ENCODE measurements around the gene IFRD2. TPM values are rescaled to one million over a fixed set of nuclear protein-coding genes. Genes with fewer than 3 reads are reported as not detected.

The IFRD2 gene
- total and polyA plus RNA-seq, 10 donors: 40.2 to 76.7 (median 56.3) TPM

DNA sequence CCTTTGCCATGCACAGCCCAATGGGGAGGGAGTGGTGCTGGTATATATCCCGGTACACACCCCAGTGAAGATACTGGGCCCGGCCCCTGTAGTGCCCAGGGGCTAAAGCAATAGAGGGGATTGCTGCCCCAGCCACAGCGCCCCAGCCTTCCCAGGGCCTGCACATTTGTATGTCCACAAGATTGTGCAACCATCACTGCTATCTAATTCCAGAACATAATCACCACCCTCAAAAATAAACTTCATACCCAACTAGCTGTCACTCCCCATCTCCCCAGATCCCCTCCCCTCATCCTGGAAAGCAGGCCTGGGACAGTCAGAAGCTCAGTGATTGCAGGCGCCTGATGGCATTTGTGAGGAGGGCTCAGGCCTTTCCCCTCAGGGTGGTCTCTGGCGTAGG is 42.8 kb downstream of the IFRD2 start:
- intact Hi-C loops (cut with DNase I; ENCODE audit: low total_unique reads): no loop called here

DNA sequence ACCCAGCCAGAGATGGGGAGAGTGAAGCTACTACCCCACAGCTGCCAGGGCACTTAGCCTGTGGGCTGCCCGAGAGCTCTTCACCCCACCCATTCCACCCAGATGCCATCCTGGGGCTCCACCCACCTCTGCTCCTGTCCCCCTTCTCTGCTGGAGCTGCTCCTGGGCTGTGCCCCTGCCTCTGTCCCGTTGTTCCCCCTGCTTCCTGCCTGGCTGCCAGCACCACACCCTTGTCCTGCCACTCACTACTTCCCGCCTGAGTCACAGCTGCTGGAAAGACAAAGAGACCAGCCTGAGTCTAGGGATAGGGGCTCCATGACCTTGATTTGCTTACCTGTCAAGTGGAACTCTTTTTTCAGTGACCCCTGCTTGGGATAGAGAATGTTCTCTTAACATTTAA is 43.8 kb downstream of the IFRD2 start:
- peaks cover 0 to 91% (median 39%) of the 10 kb centered on the region in 6 donors for H3K36me3 ChIP-seq
- WGBS, 5 donors: 26 to 46% (median 34%) methylated on average over 3 of the region's 3 CpGs
- no peak for TF ChIP-seq POLR2A (IDR thresholded peaks at IDR 0.05)
- TF ChIP-seq, protein P1, sequence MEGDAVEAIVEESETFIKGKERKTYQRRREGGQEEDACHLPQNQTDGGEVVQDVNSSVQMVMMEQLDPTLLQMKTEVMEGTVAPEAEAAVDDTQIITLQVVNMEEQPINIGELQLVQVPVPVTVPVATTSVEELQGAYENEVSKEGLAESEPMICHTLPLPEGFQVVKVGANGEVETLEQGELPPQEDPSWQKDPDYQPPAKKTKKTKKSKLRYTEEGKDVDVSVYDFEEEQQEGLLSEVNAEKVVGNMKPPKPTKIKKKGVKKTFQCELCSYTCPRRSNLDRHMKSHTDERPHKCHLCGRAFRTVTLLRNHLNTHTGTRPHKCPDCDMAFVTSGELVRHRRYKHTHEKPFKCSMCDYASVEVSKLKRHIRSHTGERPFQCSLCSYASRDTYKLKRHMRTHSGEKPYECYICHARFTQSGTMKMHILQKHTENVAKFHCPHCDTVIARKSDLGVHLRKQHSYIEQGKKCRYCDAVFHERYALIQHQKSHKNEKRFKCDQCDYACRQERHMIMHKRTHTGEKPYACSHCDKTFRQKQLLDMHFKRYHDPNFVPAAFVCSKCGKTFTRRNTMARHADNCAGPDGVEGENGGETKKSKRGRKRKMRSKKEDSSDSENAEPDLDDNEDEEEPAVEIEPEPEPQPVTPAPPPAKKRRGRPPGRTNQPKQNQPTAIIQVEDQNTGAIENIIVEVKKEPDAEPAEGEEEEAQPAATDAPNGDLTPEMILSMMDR (IDR thresholded peaks at IDR 0.05 in 8 of 11, conservative IDR thresholded peaks at IDR 0.05 in 3 of 11): peak in 1 of 11 experiments; percentile 9
- TF ChIP-seq POLR2AphosphoS5 (IDR thresholded peaks at IDR 0.05): peak; percentile 79 to 84 (median 83)
- H3K27me3 ChIP-seq (replicated peaks in 1 of 7): no peaks in the 10 kb centered on the region
- intact Hi-C loops (cut with DNase I; ENCODE audit: low total_unique reads): no loop called here
- peak overlapping the region in 1 of 8 donors; percentile 21 for H3K4me3 ChIP-seq
- H3K4me1 ChIP-seq: peaks cover 85 to 100% (median 100%) of the 10 kb centered on the region in 6 donors
- DNase-seq: peak; percentile 87
- H3K27ac ChIP-seq: peak overlapping the region; percentile 70 to 99 (median 96)
- no peaks in the 10 kb centered on the region for H3K9me3 ChIP-seq

More for the DNA sequence above, 42.8 kb downstream of the IFRD2 start:
- WGBS, 5 donors: 79 to 97% (median 86%) methylated on average over 4 to 5 of the region's 5 CpGs
- H3K4me1 ChIP-seq: peaks cover 84 to 100% (median 100%) of the 10 kb centered on the region in 6 donors
- no peaks in the 10 kb centered on the region for H3K9me3 ChIP-seq
- no peak for TF ChIP-seq POLR2A (IDR thresholded peaks at IDR 0.05)
- no peak for TF ChIP-seq POLR2AphosphoS5 (IDR thresholded peaks at IDR 0.05)
- TF ChIP-seq, protein P1 (IDR thresholded peaks at IDR 0.05 in 8 of 11, conservative IDR thresholded peaks at IDR 0.05 in 3 of 11): no peak
- no peak for DNase-seq
- H3K36me3 ChIP-seq: peaks cover 0 to 91% (median 45%) of the 10 kb centered on the region in 6 donors
- H3K27ac ChIP-seq: peak overlapping the region; percentile 70 to 99 (median 96)
- H3K27me3 ChIP-seq (replicated peaks in 1 of 7): no peaks in the 10 kb centered on the region
- peak overlapping the region in 1 of 8 donors; percentile 21 for H3K4me3 ChIP-seq

DNA sequence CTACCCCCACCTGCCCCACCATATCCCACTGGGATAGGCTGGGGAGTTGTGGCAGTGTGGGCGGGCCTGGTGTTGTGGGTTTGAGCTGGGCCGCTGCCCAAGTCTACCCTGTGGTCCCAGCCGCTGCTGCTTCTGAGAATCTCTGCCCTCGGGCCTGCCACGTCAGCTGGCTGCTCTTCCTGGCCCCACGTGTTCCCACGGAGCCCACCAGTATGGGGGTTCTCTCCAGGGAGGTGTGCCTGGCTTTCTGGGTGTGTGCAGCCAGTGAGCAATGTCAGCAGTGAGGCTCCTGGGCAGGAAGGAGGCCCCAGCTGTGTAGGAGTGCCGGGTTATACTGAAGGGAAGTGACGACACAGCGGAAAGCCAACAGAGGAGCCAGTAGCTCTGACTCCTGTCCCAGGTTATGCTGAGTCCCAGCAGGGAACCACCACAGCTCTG is 45.7 kb downstream of the IFRD2 start:
- Histone ChIP-seq H3K9me3 (no peaks in the 10 kb centered on the region), H3K36me3 (peaks cover 0 to 77% (median 21%) of the 10 kb centered on the region in 6 donors), H3K4me3 (peak overlapping the region; percentile 19 to 67 (median 37)), H3K27ac (peak overlapping the region; percentile 86 to 99 (median 96)), H3K4me1 (peaks cover 97 to 100% (median 100%) of the 10 kb centered on the region in 6 donors), H3K27me3 (replicated peaks in 1 of 7) (no peaks in the 10 kb centered on the region)
- no peak for TF ChIP-seq POLR2A (IDR thresholded peaks at IDR 0.05)
- peak; percentile 3 to 40 (median 4) for TF ChIP-seq POLR2AphosphoS5 (IDR thresholded peaks at IDR 0.05)
- TF ChIP-seq, protein P1 (IDR thresholded peaks at IDR 0.05 in 8 of 11, conservative IDR thresholded peaks at IDR 0.05 in 3 of 11): peak in 7 of 11 experiments; percentile 3 to 79 (median 63)
- DNase-seq: peak; percentile 91
- 3 to 10% (median 7%) methylated on average over 5 to 10 of the region's 10 CpGs for WGBS, 5 donors
- intact Hi-C loops (cut with DNase I; ENCODE audit: low total_unique reads): no loop called here

DNA sequence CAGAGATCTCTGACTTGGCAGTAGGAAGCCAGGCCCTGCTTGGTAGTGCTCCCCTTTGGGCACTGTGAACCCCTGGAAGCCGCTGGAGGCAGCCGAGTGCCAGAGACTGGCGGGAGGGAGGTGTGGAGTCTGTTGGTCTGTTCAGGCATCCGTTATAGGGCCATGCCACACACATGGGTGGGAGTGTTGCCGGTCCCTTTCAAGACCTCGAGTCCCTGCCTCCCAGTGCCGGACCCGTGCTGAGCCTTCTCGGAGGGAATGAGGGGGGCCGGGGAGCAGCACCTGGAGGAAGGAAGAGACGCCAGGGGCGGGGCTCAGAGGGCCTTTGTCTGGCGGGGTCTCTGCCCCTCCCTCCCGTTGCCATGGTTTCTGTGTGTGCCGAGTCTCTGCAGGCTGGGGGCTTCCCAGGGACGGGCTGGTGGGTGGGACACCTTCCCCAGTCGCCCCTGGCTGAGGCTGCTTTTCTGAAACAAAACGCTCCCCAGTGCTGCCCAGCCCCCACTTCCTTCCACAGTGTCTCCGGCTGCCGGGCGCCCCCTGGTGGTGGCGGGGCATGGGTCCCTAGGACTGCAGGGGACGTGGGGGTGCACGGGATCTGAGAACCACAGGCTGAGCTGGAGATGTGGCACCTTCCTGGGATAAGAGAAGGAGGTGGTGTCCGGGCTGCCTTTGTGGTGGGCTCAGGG is 46.3 kb downstream of the IFRD2 start:
- 1 to 2% (median 2%) methylated on average over 20 to 25 of the region's 25 CpGs for WGBS, 5 donors
- peaks cover 0 to 77% (median 19%) of the 10 kb centered on the region in 6 donors for H3K36me3 ChIP-seq
- intact Hi-C loops (cut with DNase I; ENCODE audit: low total_unique reads): no loop called here

More for the DNA sequence above, 46.3 kb downstream of the IFRD2 start:
- Histone ChIP-seq H3K4me3 (peak overlapping the region; percentile 19 to 67 (median 37)), H3K27ac (peak overlapping the region; percentile 86 to 99 (median 96)), H3K9me3 (no peaks in the 10 kb centered on the region), H3K27me3 (replicated peaks in 1 of 7) (no peaks in the 10 kb centered on the region), H3K4me1 (peaks cover 98 to 100% (median 100%) of the 10 kb centered on the region in 6 donors)
- TF ChIP-seq POLR2AphosphoS5 (IDR thresholded peaks at IDR 0.05) (peak; percentile 66 to 90 (median 80)), POLR2A (IDR thresholded peaks at IDR 0.05) (no peak)
- TF ChIP-seq, protein P1 (IDR thresholded peaks at IDR 0.05 in 8 of 11, conservative IDR thresholded peaks at IDR 0.05 in 3 of 11): peak; percentile 95 to 99 (median 98)
- peak; percentile 99 for DNase-seq

All from spleen (tissue), 11 donors.